H1 (cell line): ENCODE results near the gene HADHB. TPM values are rescaled to one million over a fixed set of nuclear protein-coding genes. Genes with fewer than 3 reads are reported as not detected.

Source experiments
- CTCF ChIA-PET: fragments of 300-600 bp; sonication (Branson Sonifier 250); formaldehyde crosslinking; loops from one replicate; lab custom pipeline; 2021; ENCODE audit not compliant: partially characterized antibody; lab: Charles Lee
- POLR2A ChIA-PET: fragments of 300-600 bp; sonication (Branson Sonifier 250); formaldehyde crosslinking; loops from one replicate; lab custom pipeline; 2021; ENCODE audit warnings: inconsistent platforms; ENCODE audit not compliant: partially characterized antibody; lab: Charles Lee
- DNase-seq, 2 experiments: peaks; one replicate each; pipeline versions ENCODE4 v3.0.0 to v3.0.0-alpha.2; 2010 to 2022; ENCODE audit warnings: low spot score in 2 of 2, low read depth in 1 of 2, mixed read lengths in 1 of 2
- FAIRE-seq: peaks from 2 replicates; lab custom pipeline; 2011; peaks lifted over from hg19 to GRCh38; lab: Jason Lieb, UNC
- H2AFZ ChIP-seq: 2 replicates; pipeline ENCODE4 v1.8.1; 2012; ENCODE audit warnings: low read length, inconsistent platforms
- H2AK5ac ChIP-seq: 2 replicates; pipeline ENCODE4 v1.6.1; 2013; ENCODE audit warnings: low read depth, low read length
- H2BK120ac ChIP-seq: replicated peaks from 2 replicates; pipeline ENCODE3; 2013; ENCODE audit warnings: low read depth, low read length, inconsistent platforms
- H2BK12ac ChIP-seq: 2 replicates; pipeline ENCODE4 v1.6.1; 2013; ENCODE audit warnings: low read depth, low read length
- H2BK15ac ChIP-seq: 2 replicates; pipeline ENCODE4 v1.6.1; 2013; ENCODE audit warnings: low read length
- H2BK20ac ChIP-seq: 2 replicates; pipeline ENCODE4 v1.6.1; 2013; ENCODE audit warnings: low read length
- H2BK5ac ChIP-seq: 2 replicates; pipeline ENCODE4 v1.6.1; 2013; ENCODE audit warnings: low read depth, low read length
- H3K14ac ChIP-seq: 2 replicates; pipeline ENCODE4 v1.6.1; 2013; ENCODE audit warnings: inconsistent platforms; ENCODE audit not compliant: insufficient read length
- H3K18ac ChIP-seq: 2 replicates; pipeline ENCODE4 v1.6.1; 2013; ENCODE audit warnings: low read length; ENCODE audit errors: extremely low read depth
- H3K23ac ChIP-seq: 2 replicates; pipeline ENCODE4 v1.6.1; 2013; ENCODE audit warnings: inconsistent platforms; ENCODE audit not compliant: insufficient read length
- H3K23me2 ChIP-seq: 2 replicates; pipeline ENCODE4 v1.6.1; 2013; ENCODE audit warnings: low read depth, low read length
- H3K27ac ChIP-seq: 2 replicates; pipeline ENCODE4 v1.6.1; 2011; ENCODE audit warnings: low read depth, low read length, inconsistent platforms
- H3K27me3 ChIP-seq, 4 experiments: replicated peaks in 1 of 4; 1 replicate in 1 of 4; 2 replicates in 3 of 4; pipeline versions ENCODE4 v1.6.1 to v1.8.1; 2011 to 2013; ENCODE audit warnings: low read length in 3 of 4, mild to moderate bottlenecking in 3 of 4, inconsistent platforms in 2 of 4, mixed read lengths in 2 of 4, moderate library complexity in 1 of 4; ENCODE audit not compliant: control insufficient read depth in 3 of 4, insufficient read depth in 3 of 4; ENCODE audit errors: extremely low read depth in 1 of 4
- H3K36me3 ChIP-seq, 4 experiments: 2 replicates each; pipeline versions ENCODE4 v1.6.1 to v1.8.1; 2011 to 2013; ENCODE audit warnings: mild to moderate bottlenecking in 4 of 4, low read length in 3 of 4, moderate library complexity in 2 of 4, control low read depth in 1 of 4, inconsistent platforms in 1 of 4; ENCODE audit not compliant: insufficient read depth in 4 of 4, control insufficient read depth in 2 of 4
- H3K4ac ChIP-seq: replicated peaks from 2 replicates; pipeline ENCODE3; 2013; ENCODE audit warnings: low read length, low read depth, mixed read lengths, inconsistent platforms; ENCODE audit not compliant: insufficient read length
- H3K4me1 ChIP-seq, 4 experiments: replicated peaks in 1 of 4; 1 replicate in 1 of 4; 2 replicates in 3 of 4; pipeline versions ENCODE4 v1.6.1 to v1.8.1; 2011 to 2013; ENCODE audit warnings: low read length in 3 of 4, inconsistent platforms in 2 of 4, mixed read lengths in 1 of 4; ENCODE audit not compliant: insufficient read depth in 4 of 4, control insufficient read depth in 3 of 4
- H3K4me2 ChIP-seq, 2 experiments: 2 replicates each; pipeline versions ENCODE4 v1.6.1 to v1.8.1; 2011 to 2013; ENCODE audit warnings: low read depth in 2 of 2, low read length in 2 of 2, control low read depth in 1 of 2, inconsistent platforms in 1 of 2, mild to moderate bottlenecking in 1 of 2; ENCODE audit not compliant: insufficient read depth in 1 of 2
- H3K4me3 ChIP-seq, 4 experiments: fragments of 200-600, 300-600 bp in 1 of 4; sonication (generic), shearing (Covaris generic), sonication (Bioruptor Twin) in 1 of 4; 2 replicates each; pipeline versions ENCODE4 v1.5.1 to v1.8.1; 2011 to 2016; ENCODE audit warnings: low read length in 4 of 4, low read depth in 3 of 4, control low read depth in 2 of 4, inconsistent platforms in 2 of 4, mild to moderate bottlenecking in 2 of 4, mixed read lengths in 1 of 4, moderate library complexity in 1 of 4; ENCODE audit not compliant: insufficient read depth in 2 of 4; ENCODE audit errors: extremely low read depth in 1 of 4
- H3K56ac ChIP-seq: replicated peaks from 2 replicates; pipeline ENCODE3; 2013; ENCODE audit warnings: low read depth, mild to moderate bottlenecking, mixed read lengths, low read length, inconsistent platforms; ENCODE audit not compliant: insufficient read length
- H3K79me1 ChIP-seq: 2 replicates; pipeline ENCODE4 v1.6.1; 2013; ENCODE audit warnings: low read depth, low read length, control low read depth
- H3K79me2 ChIP-seq, 2 experiments: 2 replicates each; pipeline versions ENCODE4 v1.6.1 to v1.8.1; 2012 to 2013; ENCODE audit warnings: low read length in 2 of 2, mild to moderate bottlenecking in 2 of 2, inconsistent platforms in 1 of 2; ENCODE audit not compliant: insufficient read depth in 2 of 2, control insufficient read depth in 1 of 2
- H3K9ac ChIP-seq, 4 experiments: replicated peaks in 1 of 4; 1 replicate in 1 of 4; 2 replicates in 3 of 4; pipeline versions ENCODE4 v1.6.1 to v1.8.1; 2011 to 2013; ENCODE audit warnings: low read depth in 3 of 4, low read length in 3 of 4, control low read depth in 2 of 4, mild to moderate bottlenecking in 2 of 4, moderate library complexity in 2 of 4, inconsistent platforms in 1 of 4; ENCODE audit errors: extremely low read depth in 1 of 4
- H3K9me3 ChIP-seq, 2 experiments: 2 replicates each; pipeline versions ENCODE4 v1.6.1 to v1.8.1; 2012 to 2013; ENCODE audit warnings: mild to moderate bottlenecking in 2 of 2, moderate library complexity in 2 of 2, control low read depth in 1 of 2, inconsistent platforms in 1 of 2, low read depth in 1 of 2, low read length in 1 of 2, mixed read lengths in 1 of 2; ENCODE audit not compliant: insufficient read depth in 2 of 2
- H4K20me1 ChIP-seq, 2 experiments: replicated peaks in 1 of 2; 2 replicates each; pipeline versions ENCODE3 to v1.8.1; 2011 to 2013; ENCODE audit warnings: inconsistent platforms in 2 of 2, low read length in 2 of 2, mild to moderate bottlenecking in 1 of 2; ENCODE audit not compliant: insufficient read depth in 2 of 2, control insufficient read depth in 1 of 2
- H4K5ac ChIP-seq: 2 replicates; pipeline ENCODE4 v1.6.1; 2013; ENCODE audit warnings: low read length, low read depth, mixed read lengths, inconsistent platforms; ENCODE audit not compliant: insufficient read length
- H4K8ac ChIP-seq: 2 replicates; pipeline ENCODE4 v1.8.0; 2013; ENCODE audit warnings: mild to moderate bottlenecking, moderate library complexity, low read length, inconsistent platforms; ENCODE audit not compliant: insufficient read depth; ENCODE audit errors: extremely low read depth
- H4K91ac ChIP-seq: replicated peaks from 2 replicates; pipeline ENCODE3; 2013; ENCODE audit warnings: low read length, mixed read lengths, inconsistent platforms; ENCODE audit not compliant: insufficient read length
- CBX8 ChIP-seq: fragments of 300-800, 300-1000 bp; sonication (generic); IDR thresholded peaks from 2 replicates; pipeline ENCODE4 v1.7.1; 2016; ENCODE audit warnings: low read depth, low read length, borderline replicate concordance
- KDM4A ChIP-seq: IDR thresholded peaks from one replicate; pipeline ENCODE4 v1.7.1; 2012; ENCODE audit warnings: low read depth, mild to moderate bottlenecking, moderate library complexity, low read length, inconsistent platforms; ENCODE audit not compliant: severe bottlenecking
- POLR2AphosphoS5 ChIP-seq: IDR thresholded peaks from 2 replicates; pipeline ENCODE4 v1.6.1; 2011; ENCODE audit warnings: low read depth, low read length
- SP4 ChIP-seq: IDR thresholded peaks from 2 replicates; pipeline ENCODE4 v1.6.1; 2012; ENCODE audit warnings: low read length, inconsistent platforms
- TAF7 ChIP-seq: optimal IDR thresholded peaks from 2 replicates; pipeline ENCODE3; 2011; ENCODE audit warnings: low read depth, mild to moderate bottlenecking, inconsistent platforms, low read length, moderate library complexity, borderline replicate concordance
- TBP ChIP-seq: IDR thresholded peaks from 2 replicates; pipeline ENCODE4 v1.6.1; 2011; ENCODE audit warnings: low read depth, low read length, improper control_type of control experiment
- WGBS, 2 experiments: shearing (Covaris generic) in 1 of 2; methylation state at CpG; one replicate each; pipeline versions ENCODE4 v1.1.6 to v1.1.7; 2013 to 2015; ENCODE audit warnings: low lambda C conversion rate in 2 of 2, mixed read lengths in 2 of 2, inconsistent platforms in 1 of 2, low coverage in 1 of 2, missing lambda C conversion rate in 1 of 2; ENCODE audit not compliant: insufficient replicate concordance in 2 of 2, insufficient coverage in 1 of 2, insufficient read length in 1 of 2; ENCODE audit errors: extremely low coverage in 1 of 2, missing lambda C conversion rate in 1 of 2; 5-methylcytosine and 5-hydroxymethylcytosine counted together
- polyA plus RNA-seq, 7 experiments: library from polyadenylated mRNA; depleted of rRNA in 3 of 7; stranded (reverse) in 5 of 7; unstranded in 2 of 7; fragments of >200 nt in 5 of 7; fragments of 200-250 nt in 2 of 7; gene quantifications; 1 replicate in 5 of 7; 2 replicates in 1 of 7; 4 replicates in 1 of 7; pipeline versions ENCODE4 v1.2.1 to v1.2.3, GENCODE V29; 2011 to 2013; ENCODE audit warnings: missing spikeins in 2 of 7, mixed read lengths in 2 of 7
- total RNA-seq: library from RNA; stranded (reverse); fragmentation: NEBNext Ultra II Directional; extraction: Animal tissue kit (Norgen Biotek cat#: 25700); gene quantifications from 2 replicates; pipeline ENCODE4 v1.2.1, GENCODE V29; 2021
- TF ChIP-seq, protein P1 (sequence below): IDR thresholded peaks from 2 replicates; pipeline ENCODE4 v1.6.1; 2012; ENCODE audit warnings: inconsistent platforms

HADHB gene
- total and polyA plus RNA-seq, 2 of the 8 experiments (the other 6 are each of a cell fraction or from before 2014, with no cell fraction given): 47.7 to 52.3 TPM

DNA sequence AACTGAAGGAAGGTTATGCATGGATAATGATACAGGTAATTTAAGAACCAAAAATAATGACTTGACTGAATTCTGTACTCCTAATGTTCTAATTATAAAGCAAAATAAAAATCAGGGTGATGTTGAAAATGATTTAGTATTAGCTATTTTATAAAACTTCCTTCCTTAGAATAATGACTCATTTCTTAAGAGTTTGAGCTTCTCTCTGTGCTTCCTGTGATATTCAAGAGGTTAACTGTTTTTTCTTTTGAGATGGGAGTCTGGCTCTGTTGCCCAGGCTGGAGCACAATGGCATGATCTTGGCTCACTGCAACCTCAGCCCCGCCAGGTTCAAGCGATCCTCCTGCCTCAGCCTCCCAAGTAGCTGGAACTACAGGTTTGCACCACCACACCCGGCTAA is 15.1 kb upstream of the HADHB start:
- H4K91ac ChIP-seq: no peak overlapping the region
- H3K9ac ChIP-seq: no peak overlapping the region
- H3K27me3 ChIP-seq: no peaks in the 10 kb centered on the region
- no peaks in the 10 kb centered on the region for H3K23me2 ChIP-seq
- peaks cover 18 to 80% (median 55%) of the 10 kb centered on the region in 4 experiments for H3K36me3 ChIP-seq
- H2AFZ ChIP-seq: no peak overlapping the region
- H3K14ac ChIP-seq: no peak overlapping the region
- no peak overlapping the region for H3K4me3 ChIP-seq
- no peaks in the 10 kb centered on the region for H3K79me1 ChIP-seq
- H2BK15ac ChIP-seq: no peak overlapping the region
- H2AK5ac ChIP-seq: no peak overlapping the region
- H2BK20ac ChIP-seq: no peak overlapping the region
- no peak overlapping the region for H3K4me2 ChIP-seq
- no peak overlapping the region for H3K18ac ChIP-seq
- H2BK5ac ChIP-seq: no peak overlapping the region
- H4K20me1 ChIP-seq: no peaks in the 10 kb centered on the region
- WGBS, 2 experiments: 96% methylated on average over 3 of the region's 3 CpGs; no CpG with 5 or more reads in 1 of the 2 experiments
- H3K4me1 ChIP-seq: no peaks in the 10 kb centered on the region
- H4K5ac ChIP-seq: no peak overlapping the region
- H3K79me2 ChIP-seq: no peaks in the 10 kb centered on the region
- TF ChIP-seq TAF7 (no peak), TBP (no peak), SP4 (no peak), POLR2AphosphoS5 (no peak), KDM4A (no peak), CBX8 (no peak)
- TF ChIP-seq, protein P1, sequence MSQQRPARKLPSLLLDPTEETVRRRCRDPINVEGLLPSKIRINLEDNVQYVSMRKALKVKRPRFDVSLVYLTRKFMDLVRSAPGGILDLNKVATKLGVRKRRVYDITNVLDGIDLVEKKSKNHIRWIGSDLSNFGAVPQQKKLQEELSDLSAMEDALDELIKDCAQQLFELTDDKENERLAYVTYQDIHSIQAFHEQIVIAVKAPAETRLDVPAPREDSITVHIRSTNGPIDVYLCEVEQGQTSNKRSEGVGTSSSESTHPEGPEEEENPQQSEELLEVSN: no peak
- DNase-seq: no peak
- FAIRE-seq: no peak
- no peak overlapping the region for H3K4ac ChIP-seq
- ChIA-PET POLR2A (interaction anchor here (0.6 to 1.1 kb wide), 4 partner anchors 9 to 76 kb away, joined by 3 to 4 read pairs (median 4); no protein-coding TSS in a partner anchor), CTCF (interaction anchor here (0.6 to 1.3 kb wide), 2 partner anchors 102 to 780 kb away, joined by 3 read pairs; no protein-coding TSS in a partner anchor)
- no peak overlapping the region for H3K27ac ChIP-seq
- no peak overlapping the region for H3K23ac ChIP-seq
- no peak overlapping the region for H4K8ac ChIP-seq
- no peaks in the 10 kb centered on the region for H3K9me3 ChIP-seq
- no peak overlapping the region for H3K56ac ChIP-seq
- no peak overlapping the region for H2BK120ac ChIP-seq
- H2BK12ac ChIP-seq: no peak overlapping the region
